ENCODE data around the gene GDPGP1.
A peak's percentile ranks its signal among the peaks of the same experiment; 100 is the strongest.
"Not testable (repeated sequence)": the region's sequence is repeated elsewhere in the genome, so short reads cannot be mapped to it uniquely, and the experiment has no call there.

The GDPGP1 gene

DNA sequence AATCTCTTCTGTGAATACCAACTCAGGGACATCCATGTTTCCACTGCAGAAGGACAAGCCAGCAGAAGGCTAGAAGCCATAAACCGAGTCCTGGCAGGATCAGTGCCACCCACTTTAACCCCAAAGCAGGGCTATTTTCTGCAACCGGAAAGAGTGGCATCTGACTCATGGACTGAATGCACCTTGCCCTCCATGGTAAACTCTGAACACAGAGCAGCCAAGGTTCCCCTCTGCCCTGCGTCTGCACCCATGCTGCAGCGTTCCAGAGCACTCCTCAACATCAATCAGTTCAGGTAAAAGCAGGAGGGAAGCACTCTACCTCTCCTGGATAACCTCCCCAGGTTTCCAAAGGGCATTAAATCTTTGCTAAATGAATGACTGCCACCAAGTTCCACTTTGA, 30.7 kb downstream of the GDPGP1 start:
- no peak for DNase-seq

DNA sequence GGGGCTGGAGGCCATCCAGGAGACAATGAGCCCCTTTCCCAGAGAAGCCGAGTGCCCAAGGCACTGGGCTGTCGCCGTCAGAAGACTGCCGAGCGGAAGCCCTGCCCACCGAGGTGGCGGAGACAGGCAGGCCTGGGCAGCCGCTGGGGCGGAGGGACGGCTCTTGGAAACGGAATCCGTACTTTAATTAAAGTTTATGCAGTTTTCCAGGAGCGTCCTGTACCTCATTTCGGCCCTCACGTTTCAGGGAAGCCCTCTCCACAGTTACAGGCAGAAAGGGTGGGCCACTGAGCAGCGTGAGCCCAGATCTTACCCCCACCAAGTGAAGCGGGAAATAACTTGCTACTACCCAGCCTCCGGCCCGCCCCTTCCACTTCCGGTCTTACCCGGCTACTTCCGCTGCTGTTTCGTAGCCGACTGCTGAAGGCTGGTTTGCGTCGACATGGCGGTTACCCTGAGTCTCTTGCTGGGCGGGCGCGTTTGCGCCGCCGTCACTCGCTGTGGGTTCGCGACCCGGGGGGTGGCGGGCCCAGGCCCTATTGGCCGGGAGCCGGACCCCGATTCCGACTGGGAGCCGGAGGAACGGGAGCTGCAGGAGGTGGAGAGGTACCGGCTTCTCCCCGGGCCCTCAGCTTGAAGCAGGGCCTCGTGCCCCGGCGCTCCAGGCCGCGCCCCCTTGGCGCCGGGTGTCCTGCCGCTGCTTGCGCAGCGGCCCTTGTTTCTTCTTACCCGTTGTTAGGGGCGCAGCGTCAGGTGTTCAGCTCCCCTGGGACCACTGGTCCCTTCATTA, 31.5 kb downstream of the GDPGP1 start, which contains the start of gene NGRN:
TSS of gene NGRN (plus strand) at position 402 of the 790 bp plus-strand sequence. CDS start at position 443, 41 bp downstream.
- peak; percentile 99 for DNase-seq

DNA sequence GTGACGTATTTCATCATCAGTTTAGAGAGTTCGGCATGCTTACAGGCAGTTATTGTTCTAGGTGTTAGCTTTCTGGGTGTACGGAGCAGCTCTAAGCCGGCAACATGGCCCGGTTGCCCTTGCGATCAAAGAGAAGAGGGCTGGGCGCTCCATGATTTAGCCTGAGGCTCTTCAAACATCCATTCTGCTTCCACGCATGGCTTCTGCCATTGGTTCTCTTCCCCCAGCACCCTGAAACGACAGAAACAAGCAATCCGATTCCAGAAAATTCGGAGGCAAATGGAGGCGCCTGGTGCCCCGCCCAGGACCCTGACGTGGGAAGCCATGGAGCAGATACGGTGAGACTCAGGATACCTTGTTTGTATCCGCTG, 32.0 kb downstream of the GDPGP1 start:
- no peak for DNase-seq

DNA sequence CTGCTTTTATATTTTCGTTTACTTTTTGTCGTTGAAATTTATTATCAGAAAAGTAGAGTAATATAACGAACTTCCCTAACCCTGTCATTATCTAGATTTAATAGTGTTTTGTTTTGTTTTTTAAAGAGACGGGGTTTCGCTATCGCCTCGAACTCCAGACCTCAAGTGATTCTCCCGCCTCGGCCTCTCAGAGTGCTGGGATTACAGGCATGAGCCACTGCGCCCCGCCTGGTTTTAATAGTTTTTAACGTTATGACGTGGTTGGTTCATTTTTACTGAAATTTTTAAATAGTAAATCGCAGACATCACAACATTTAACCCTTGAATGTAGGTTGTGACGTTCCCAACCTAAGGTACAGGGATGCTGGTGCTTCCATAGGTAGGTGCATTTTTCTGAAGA, 32.5 kb downstream of the GDPGP1 start:
- DNase-seq: no peak

DNA sequence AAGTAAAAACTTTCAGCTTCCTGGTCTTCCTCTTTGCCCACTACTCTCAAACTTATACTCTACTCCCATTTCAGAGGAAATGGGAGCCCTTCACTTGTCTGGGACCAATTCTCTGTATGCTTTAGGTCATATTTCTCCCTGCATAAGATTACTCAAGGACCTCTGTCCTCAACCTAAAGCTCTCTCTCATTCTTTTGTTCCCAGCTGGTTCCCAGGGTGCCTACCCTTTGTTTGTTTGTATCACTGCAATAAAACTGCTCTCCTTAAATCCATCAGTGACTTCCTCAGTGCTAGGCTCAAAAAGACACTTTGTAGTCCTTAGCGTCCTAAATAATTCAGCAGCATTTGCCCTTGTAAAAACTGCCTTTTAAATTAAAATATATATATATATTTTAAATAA, 34.4 kb downstream of the GDPGP1 start:
- no peak for DNase-seq

DNA sequence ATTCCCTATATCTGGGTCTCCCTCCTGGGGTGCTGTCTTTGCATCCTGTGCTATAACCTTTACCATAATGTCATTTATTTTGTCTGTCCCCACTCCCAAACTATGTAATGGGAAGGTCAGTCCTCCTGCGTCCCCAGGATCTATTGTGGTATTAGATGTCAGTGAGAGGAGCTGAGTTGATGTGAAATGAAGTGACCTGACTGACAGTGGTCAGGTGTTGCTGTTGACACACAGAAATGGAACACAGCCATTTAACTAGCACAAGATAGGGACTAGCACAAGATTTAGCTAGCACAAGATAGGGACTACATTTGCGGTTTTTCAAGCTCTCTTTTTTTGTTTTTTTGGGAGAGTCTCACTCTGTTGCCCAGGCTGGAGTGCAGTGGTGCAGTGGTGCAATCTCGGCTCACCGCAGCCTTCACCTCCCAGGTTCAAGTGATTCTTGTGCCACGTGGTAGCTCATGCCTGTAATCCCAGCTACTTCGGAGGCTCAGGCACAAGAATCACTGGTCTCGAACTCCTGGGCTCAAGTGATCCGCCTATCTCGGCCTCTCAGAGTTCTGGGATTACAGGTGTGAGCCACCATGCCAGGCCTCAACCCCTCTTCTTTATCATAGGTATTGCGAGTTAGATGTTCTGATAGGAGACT, 36.6 kb downstream of the GDPGP1 start:
- DNase-seq: no peak

DNA sequence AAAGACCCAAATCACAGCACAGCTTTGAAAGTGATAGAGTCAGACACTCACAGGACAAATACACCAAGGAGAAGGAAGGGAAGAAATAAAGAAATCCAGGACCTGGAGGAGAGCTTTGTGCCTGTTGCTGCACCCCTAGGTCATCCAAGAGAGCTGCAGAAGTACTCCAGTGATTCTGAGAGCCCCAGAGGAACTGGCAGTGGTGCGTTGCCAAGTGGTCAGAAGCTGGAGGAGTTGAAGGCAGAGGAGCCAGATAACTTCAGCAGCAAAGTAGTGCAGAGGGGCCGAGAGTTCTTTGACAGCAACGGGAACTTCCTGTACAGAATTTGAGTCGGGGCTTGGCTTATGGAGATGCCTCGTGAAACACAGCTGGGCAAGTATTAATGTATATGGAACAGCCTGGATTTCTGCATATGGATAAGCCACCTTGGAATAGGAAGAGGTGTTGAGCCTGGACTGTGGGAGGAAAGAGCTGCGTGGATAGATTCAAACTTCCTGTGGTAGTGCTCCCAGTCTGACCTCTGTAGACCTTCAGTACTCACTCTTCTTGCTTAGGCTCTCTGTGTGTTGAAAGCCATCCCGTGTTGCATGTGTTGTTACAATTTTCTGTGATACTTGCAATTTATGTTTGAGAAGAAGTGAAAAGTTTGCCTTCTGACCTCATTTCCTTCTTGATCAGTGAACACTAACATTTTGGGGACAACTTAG, 37.6 kb downstream of the GDPGP1 start:
- DNase-seq: no peak

DNA sequence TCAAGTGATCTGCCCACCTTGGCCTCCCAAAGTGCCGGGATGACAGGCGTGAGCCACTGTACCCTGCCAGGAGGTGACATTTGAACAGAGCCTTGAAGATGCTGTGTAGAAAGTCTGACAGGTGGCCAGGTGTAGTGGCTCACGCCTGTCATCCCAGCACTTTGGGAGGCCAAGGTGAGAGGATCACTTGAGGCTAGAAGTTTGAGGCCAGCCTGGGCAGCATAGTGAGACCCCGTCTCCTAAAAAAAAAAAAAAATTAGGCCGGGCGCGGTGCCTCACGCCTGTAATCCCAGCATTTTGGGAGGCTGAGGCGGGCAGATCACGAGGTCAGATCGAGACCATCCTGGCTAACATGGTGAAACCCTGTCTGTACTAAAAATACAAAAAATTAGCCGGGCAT, 44.5 kb downstream of the GDPGP1 start:
- DNase-seq: not testable (repeated sequence)

DNA sequence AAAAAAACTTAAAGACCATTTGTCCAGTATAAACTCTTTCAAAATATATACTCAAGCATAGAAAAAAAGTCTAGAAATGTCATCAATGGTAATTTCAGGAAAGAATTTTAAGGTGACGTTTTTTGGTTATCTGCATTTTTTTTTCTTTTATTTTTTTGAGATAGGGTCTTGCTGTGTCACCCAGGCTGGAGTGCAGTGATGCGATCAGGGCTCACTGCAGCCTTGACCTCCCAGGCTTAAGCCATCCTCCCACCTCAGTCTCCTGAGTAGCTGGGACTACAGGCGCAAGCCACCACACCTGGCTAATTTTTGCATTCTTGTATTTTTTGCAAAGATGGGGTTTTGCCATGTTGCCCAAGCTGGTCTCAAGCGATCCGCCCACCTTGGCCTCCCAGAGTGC, 46.7 kb downstream of the GDPGP1 start:
- not testable (repeated sequence) for DNase-seq

DNA sequence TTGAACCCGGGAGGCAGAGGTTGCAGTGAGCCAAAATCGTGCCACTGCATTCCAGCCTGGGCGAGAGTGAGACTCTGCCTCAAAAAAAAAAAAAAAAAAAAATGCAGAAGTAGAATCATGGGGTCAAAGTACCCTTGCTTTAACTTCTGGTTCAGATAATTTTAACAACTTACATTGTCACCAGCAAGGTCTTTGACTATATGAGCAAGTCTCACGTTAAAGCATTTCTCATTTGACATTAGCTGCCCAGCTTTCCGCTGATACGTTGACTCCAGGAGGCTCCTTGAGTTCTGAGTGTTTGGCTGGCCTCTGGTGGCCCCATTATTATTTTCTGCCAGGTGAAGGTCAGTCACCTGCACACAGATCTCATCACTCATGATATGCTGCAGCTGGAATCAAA, 47.6 kb downstream of the GDPGP1 start:
- DNase-seq: not testable (repeated sequence)

DNA sequence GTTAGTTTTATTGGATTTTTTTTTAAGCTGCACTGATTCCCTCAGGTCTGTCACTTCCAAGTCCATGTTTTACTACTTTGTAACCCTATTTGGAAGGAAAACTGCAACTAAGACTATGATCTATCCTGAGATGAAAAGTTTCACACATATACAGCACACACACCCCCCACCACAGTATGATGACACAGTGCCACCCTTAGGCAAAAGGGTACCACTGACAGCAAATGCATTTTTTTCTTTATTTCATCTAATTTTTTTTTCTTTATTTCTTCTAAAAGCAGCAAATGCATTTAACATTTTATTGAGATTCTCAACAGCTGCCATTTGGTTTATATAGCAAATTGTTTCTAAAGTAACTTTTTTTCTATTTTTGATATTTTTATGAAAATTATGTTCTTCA, 52.7 kb downstream of the GDPGP1 start:
- DNase-seq: no peak

DNA sequence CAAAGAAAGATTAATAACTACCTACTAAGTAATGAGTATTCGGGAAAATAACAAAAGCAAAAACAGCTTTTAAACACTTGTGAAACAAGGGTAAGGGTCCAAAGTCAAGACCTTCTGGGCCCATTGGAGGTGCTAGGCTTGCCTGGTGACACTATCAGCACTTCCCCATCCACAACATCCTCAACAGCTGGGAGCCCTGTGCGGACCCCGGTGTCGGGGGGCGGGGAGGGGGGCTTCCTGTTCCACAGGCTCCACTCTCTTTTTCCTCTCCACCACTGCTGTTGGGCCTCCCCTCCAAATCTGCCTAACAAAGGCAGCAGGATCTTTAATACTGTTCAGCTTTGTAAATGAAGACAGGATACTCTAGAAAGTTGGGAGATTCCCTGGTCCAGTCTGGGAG, 53.1 kb downstream of the GDPGP1 start:
- DNase-seq: no peak

DNA sequence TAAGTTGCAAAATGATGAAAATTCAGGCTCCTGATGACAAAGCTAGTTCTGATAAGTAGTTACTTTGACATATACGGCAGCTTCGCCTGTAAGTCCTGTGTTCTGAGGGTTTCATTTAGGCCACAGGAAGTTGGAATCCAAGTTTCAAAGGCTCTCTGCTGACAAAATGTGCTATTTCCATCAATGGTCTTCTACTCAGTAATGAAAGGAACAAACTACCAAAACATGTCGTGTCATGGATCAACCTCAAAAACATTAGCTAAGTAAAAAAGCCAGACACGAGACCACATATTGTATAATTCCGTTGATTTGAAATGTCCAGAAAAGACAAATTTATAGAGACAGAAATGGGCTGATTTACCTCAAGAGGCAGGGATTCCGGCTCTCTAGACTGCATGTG, 53.9 kb downstream of the GDPGP1 start:
- DNase-seq: no peak

DNA sequence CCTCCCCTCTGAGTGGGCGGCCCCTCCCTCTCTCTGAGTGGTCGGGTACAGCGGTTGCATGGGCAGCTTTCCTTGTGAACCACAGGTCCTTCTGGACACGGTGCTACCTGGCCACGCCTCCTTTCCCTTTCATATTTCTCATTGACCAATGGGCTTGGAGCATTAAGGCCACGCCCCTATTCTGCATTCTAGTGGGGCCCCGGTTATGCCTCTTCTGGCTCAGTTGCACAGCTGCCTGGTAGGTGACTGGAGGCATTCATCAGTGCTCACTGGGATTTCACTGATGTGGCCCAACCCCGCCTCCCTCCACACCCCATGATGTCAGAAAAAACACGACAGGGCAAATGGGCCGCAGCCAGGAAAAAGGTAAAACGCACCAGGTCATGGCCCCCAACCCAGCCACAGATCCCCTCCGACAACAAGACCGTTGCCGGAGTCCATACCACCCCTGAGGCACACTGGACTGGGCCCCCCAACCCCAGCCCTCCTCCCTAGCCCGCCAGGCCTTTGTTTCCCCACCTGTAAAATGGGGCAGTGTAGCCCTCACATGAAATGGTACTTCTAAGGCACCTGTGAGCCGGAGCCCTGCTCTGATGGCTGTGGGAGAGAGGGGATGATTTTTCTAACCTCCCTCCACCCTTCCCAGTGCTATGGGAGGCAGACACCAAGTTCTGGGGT, 57.8 kb downstream of the GDPGP1 start:
- no peak for DNase-seq

DNA sequence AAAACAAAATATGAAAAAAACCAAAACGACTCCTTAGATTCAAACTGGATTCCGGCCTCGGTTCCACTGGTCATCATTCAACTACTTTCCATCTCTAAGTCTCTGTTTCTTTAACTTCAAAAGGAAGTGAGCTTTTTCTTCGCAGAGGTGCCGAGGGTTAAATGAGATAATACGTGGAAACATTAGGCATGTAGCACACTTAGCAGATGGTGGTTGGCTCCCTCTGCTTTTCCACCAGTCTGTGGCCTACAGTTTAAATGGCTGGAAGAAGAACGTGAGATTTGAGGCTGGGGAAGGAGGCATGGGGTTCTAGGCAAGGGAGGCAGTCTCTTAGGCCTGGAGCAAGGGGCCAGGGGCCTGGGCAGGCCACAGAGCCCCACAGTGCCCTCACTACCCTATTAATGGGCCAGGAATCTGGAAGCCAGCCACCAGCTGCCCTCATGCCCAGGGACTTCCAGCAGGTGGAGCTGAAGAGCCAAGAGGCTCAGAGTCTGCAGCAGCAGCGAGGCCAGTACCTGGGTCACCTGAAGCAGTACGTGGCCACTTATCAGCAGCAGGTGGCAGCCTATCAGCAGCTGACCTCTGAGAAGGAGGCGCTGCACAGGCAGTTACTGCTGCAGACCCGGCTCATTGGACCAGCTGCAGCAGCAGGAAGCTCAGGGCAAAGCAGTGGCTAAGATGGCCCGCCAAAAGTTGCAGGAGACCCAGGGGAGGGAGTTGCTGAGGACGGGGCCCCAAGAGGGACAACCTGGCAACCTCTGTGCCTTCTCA, 59.2 kb downstream of the GDPGP1 start:
- peak; percentile 44 for DNase-seq

DNA sequence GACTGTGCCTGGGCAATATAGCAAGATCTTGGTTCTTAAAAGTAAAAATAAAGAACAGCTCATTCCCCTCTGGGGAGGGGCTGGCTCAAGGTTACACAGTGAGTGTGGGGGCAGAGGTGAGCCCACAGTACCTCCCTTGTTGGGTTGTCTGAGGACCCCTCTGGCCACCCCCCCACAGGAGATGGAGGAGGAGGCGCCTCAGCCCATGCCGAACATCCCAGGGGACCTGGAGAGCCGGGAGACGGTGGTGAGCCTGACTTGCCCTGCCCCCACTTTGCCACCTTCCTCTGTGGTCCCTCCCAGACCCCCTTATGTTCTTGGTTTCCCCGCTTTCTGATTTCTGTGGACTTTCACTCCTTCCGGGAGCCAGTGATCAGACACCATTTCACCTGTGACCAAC, 60.1 kb downstream of the GDPGP1 start:
- DNase-seq: no peak

DNA sequence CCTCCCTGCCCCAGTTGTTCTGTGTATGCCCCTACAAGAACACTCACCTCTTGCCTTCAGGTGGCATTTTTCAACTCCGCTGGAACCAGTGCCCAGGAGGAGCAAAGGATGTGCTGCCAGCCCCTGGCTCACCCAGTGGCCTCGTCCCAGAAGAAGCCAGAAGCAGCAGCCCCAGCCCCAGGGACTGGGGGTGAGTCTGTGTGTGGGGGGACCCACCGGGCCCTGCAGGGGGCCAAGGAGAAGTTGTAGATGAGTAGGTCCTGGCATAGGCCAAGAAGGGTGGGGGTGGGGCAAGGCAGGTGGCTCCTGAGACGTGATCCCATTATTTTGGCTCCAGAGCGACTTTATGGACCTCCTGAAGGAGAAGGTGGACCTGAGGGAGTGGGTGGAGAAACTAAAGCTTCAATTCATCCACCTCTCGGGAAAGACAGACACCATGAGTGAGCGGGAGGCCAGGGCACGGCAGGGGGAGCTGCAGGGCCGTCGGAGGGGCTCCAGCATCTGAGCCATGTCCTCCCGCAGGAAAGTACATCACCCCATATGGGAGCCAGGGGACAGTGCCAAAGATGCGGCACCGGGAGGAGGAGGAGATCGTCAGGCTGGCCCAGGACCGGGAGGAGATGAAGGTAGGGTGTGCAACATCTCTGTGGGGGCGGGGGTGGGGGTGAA, 60.7 kb downstream of the GDPGP1 start:
- DNase-seq: no peak

DNA sequence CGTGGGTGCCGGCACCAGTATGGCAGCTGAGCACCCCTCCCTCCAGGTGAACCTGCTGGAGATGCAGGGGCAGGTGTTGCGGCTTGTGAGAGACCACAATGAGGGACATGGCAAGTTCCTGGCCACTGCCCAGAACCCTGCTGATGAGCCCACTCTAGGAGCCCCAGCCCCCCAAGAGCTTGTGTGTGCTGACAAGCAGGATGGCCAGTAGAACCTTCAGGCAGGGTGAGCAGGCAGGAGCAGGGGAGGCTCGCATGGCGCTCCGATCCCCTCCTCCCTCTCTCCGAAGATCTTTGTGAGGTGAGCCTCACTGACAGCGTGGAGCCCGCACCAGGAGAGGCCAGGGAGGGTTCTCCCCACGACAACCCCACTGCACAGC, 61.2 kb downstream of the GDPGP1 start:
- no peak for DNase-seq

Measured in retina (tissue), 1 donor.